ENCODE results near the gene ZNF391. TPM values are rescaled to one million over a fixed set of nuclear protein-coding genes. Genes with fewer than 3 reads are reported as not detected.

Gene ZNF391
- total RNA-seq, 1 experiment from 2014 or later: 1.1 TPM

GRCh38 chr6:27428502-27428901 lies 39.9 kb downstream of the ZNF391 start:
- POLR2A ChIA-PET: no interaction called here
- H3K9me2 ChIP-seq (ENCODE audit: insufficient read depth): no peaks in the 10 kb centered on the region
- intact Hi-C loops (cut with micrococcal nuclease): no loop called here
- no peaks in the 10 kb centered on the region for H4K20me1 ChIP-seq (ENCODE audit: insufficient read depth)
- CTCF ChIA-PET: no interaction called here
- H3K4me2 ChIP-seq (ENCODE audit: low read length): no peak overlapping the region
- H3K4me3 ChIP-seq (replicated peaks in 1 of 2; ENCODE audit: low read depth in 1 of 2, low read length in 2 of 2): no peak overlapping the region
- peaks cover 0 to 5% of the 10 kb centered on the region in 2 experiments; a peak in 1 of 4 replicates for H3K4me1 ChIP-seq (ENCODE audit: control insufficient read depth in 1 of 2, insufficient read depth in 2 of 2, low read length in 2 of 2)
- ATAC-seq: no peak
- RAD21 ChIA-PET (ENCODE audit: low non-redundant PET in 1 of 2, low total read pairs in 2 of 2, uncharacterized antibody in 2 of 2, unreplicated experiment in 2 of 2): no interaction called here
- no peak for DNase-seq (ENCODE audit: low read depth, low spot score)
- no peaks in the 10 kb centered on the region; a peak in 1 of 4 replicates for H3K9me3 ChIP-seq (ENCODE audit: control insufficient read depth in 1 of 2, insufficient read depth in 1 of 2, low read depth in 1 of 2, low read length in 2 of 2)
- no peak overlapping the region for H3K27ac ChIP-seq (ENCODE audit: low read depth, low read length)
- H3K79me2 ChIP-seq (ENCODE audit: insufficient read depth, low read length): no peaks in the 10 kb centered on the region
- H3K36me3 ChIP-seq (ENCODE audit: control insufficient read depth in 1 of 2, insufficient read depth in 2 of 2, low read length in 2 of 2): no peaks in the 10 kb centered on the region
- no peaks in the 10 kb centered on the region for H3K27me3 ChIP-seq (ENCODE audit: insufficient read depth, low read length)
- H3K9ac ChIP-seq (ENCODE audit: low read length): no peak overlapping the region
- TF ChIP-seq ATF3 (IDR thresholded peaks at IDR 0.05): no peak
- BruUV-seq (replicated peaks): no TSS peak
- H2AFZ ChIP-seq (ENCODE audit: low read depth, low read length, poor library complexity, severe bottlenecking): no peak overlapping the region

GRCh38 chr6:27428966-27429365 lies 40.4 kb downstream of the ZNF391 start:
- H3K4me3 ChIP-seq (replicated peaks in 1 of 2; ENCODE audit: low read depth in 1 of 2, low read length in 2 of 2): no peak overlapping the region
- H3K9me2 ChIP-seq (ENCODE audit: insufficient read depth): no peaks in the 10 kb centered on the region
- no peak overlapping the region for H3K27ac ChIP-seq (ENCODE audit: low read depth, low read length)
- ChIA-PET RAD21 (ENCODE audit: low non-redundant PET in 1 of 2, low total read pairs in 2 of 2, uncharacterized antibody in 2 of 2, unreplicated experiment in 2 of 2) (no interaction called here), POLR2A (no interaction called here), CTCF (no interaction called here)
- H3K9me3 ChIP-seq (ENCODE audit: control insufficient read depth in 1 of 2, insufficient read depth in 1 of 2, low read depth in 1 of 2, low read length in 2 of 2): no peaks in the 10 kb centered on the region; a peak in 1 of 4 replicates
- no peak for DNase-seq (ENCODE audit: low read depth, low spot score)
- H3K36me3 ChIP-seq (ENCODE audit: control insufficient read depth in 1 of 2, insufficient read depth in 2 of 2, low read length in 2 of 2): no peaks in the 10 kb centered on the region
- H3K79me2 ChIP-seq (ENCODE audit: insufficient read depth, low read length): no peaks in the 10 kb centered on the region
- ATAC-seq: no peak
- intact Hi-C loops (cut with micrococcal nuclease): no loop called here
- TF ChIP-seq SRF (IDR thresholded peaks at IDR 0.05; ENCODE audit: low read depth) (no peak), ELF1 (IDR thresholded peaks at IDR 0.05; ENCODE audit: borderline replicate concordance, low read depth) (no peak), SP1 (IDR thresholded peaks at IDR 0.05; ENCODE audit: low read depth) (no peak), ZBTB33 (IDR thresholded peaks at IDR 0.05; ENCODE audit: extremely low read depth, insufficient replicate concordance, low read length) (no peak), MAX (IDR thresholded peaks at IDR 0.05) (no peak), EZH2phosphoT487 (IDR thresholded peaks at IDR 0.05; ENCODE audit: borderline replicate concordance) (no peak), CTCF (IDR thresholded peaks at IDR 0.05 in 2 of 3, conservative IDR thresholded peaks at IDR 0.05 in 1 of 3; ENCODE audit: borderline replicate concordance in 1 of 3, insufficient read depth in 1 of 3, low read depth in 2 of 3, low read length in 2 of 3) (no peak), POLR2AphosphoS5 (IDR thresholded peaks at IDR 0.05; ENCODE audit: low read depth, low read length) (no peak), ATF3 (IDR thresholded peaks at IDR 0.05) (no peak), CBX3 (IDR thresholded peaks at IDR 0.05; ENCODE audit: low read depth) (no peak), CEBPB (IDR thresholded peaks at IDR 0.05; ENCODE audit: low read depth) (no peak), ZFX (IDR thresholded peaks at IDR 0.05) (no peak), RAD21 (IDR thresholded peaks at IDR 0.05; ENCODE audit: low read depth) (no peak), JUND (IDR thresholded peaks at IDR 0.05) (no peak), TCF7L2 (IDR thresholded peaks at IDR 0.05; ENCODE audit: borderline replicate concordance, extremely low read depth, insufficient read depth, insufficient read length) (no peak), EGR1 (IDR thresholded peaks at IDR 0.05; ENCODE audit: low read depth) (no peak), YY1 (IDR thresholded peaks at IDR 0.05; ENCODE audit: extremely low read depth, insufficient replicate concordance, low read depth, low read length) (no peak)
- BruUV-seq (replicated peaks): no TSS peak
- no peak overlapping the region for H3K4me2 ChIP-seq (ENCODE audit: low read length)
- H4K20me1 ChIP-seq (ENCODE audit: insufficient read depth): no peaks in the 10 kb centered on the region
- H2AFZ ChIP-seq (ENCODE audit: low read depth, low read length, poor library complexity, severe bottlenecking): no peak overlapping the region
- no peaks in the 10 kb centered on the region for H3K27me3 ChIP-seq (ENCODE audit: insufficient read depth, low read length)
- H3K9ac ChIP-seq (ENCODE audit: low read length): no peak overlapping the region
- H3K4me1 ChIP-seq (ENCODE audit: control insufficient read depth in 1 of 2, insufficient read depth in 2 of 2, low read length in 2 of 2): peaks cover 0 to 5% of the 10 kb centered on the region in 2 experiments; a peak in 1 of 4 replicates
